H9 (cell line): ENCODE measurements around the gene PLAAT1. TPM values are rescaled to one million over a fixed set of nuclear protein-coding genes. Genes with fewer than 3 reads are reported as not detected.

Source experiments
- DNase-seq: peaks from one replicate; pipeline ENCODE4 v3.0.0-alpha.2; 2017
- H2AFZ ChIP-seq: one replicate; pipeline ENCODE4 v1.6.1; 2013; ENCODE audit warnings: mild to moderate bottlenecking, low read length, control low read depth, moderate library complexity
- H2AK5ac ChIP-seq: 2 replicates; pipeline ENCODE4 v1.6.1; 2013; ENCODE audit warnings: low read length, control low read depth, mixed read lengths; ENCODE audit not compliant: insufficient read length
- H2BK120ac ChIP-seq: one replicate; pipeline ENCODE4 v1.6.1; 2013; ENCODE audit warnings: low read depth, mild to moderate bottlenecking, low read length, control low read depth, inconsistent platforms; ENCODE audit not compliant: poor library complexity, severe bottlenecking
- H2BK12ac ChIP-seq: 2 replicates; pipeline ENCODE4 v1.6.1; 2013; ENCODE audit warnings: low read length, control low read depth, mixed read lengths, low read depth; ENCODE audit not compliant: insufficient read length
- H2BK15ac ChIP-seq: 2 replicates; pipeline ENCODE4 v1.6.1; 2013; ENCODE audit warnings: low read depth, low read length, control low read depth
- H2BK20ac ChIP-seq: one replicate; pipeline ENCODE4 v1.6.1; 2013; ENCODE audit warnings: low read depth, mild to moderate bottlenecking, low read length, control low read depth, inconsistent platforms; ENCODE audit not compliant: poor library complexity, severe bottlenecking
- H2BK5ac ChIP-seq: 2 replicates; pipeline ENCODE4 v1.6.1; 2013; ENCODE audit warnings: low read length, control low read depth, mixed read lengths; ENCODE audit not compliant: insufficient read length
- H3K14ac ChIP-seq: 2 replicates; pipeline ENCODE4 v1.6.1; 2013; ENCODE audit warnings: low read length, control low read depth; ENCODE audit not compliant: insufficient read depth
- H3K18ac ChIP-seq: 2 replicates; pipeline ENCODE4 v1.6.1; 2013; ENCODE audit warnings: low read depth, mild to moderate bottlenecking, mixed read lengths, low read length, control low read depth; ENCODE audit not compliant: insufficient read length
- H3K23ac ChIP-seq: 2 replicates; pipeline ENCODE4 v1.6.1; 2013; ENCODE audit warnings: low read length, control low read depth, mixed read lengths, low read depth; ENCODE audit not compliant: insufficient read length
- H3K23me2 ChIP-seq: 2 replicates; pipeline ENCODE4 v1.6.1; 2013; ENCODE audit warnings: low read depth, mild to moderate bottlenecking, mixed read lengths, low read length, control low read depth; ENCODE audit not compliant: insufficient read length, poor library complexity, severe bottlenecking
- H3K27ac ChIP-seq: 2 replicates; pipeline ENCODE4 v1.5.1; 2013; ENCODE audit warnings: low read length, control low read depth, mixed read lengths, low read depth; ENCODE audit not compliant: insufficient read length
- H3K27me3 ChIP-seq: 2 replicates; pipeline ENCODE4 v1.6.1; 2013; ENCODE audit warnings: low read length, control low read depth, inconsistent platforms; ENCODE audit not compliant: insufficient read depth
- H3K4ac ChIP-seq: 2 replicates; pipeline ENCODE4 v1.6.1; 2013; ENCODE audit warnings: low read depth, mild to moderate bottlenecking, control low read depth, inconsistent platforms, low read length, moderate library complexity
- H3K4me1 ChIP-seq: 2 replicates; pipeline ENCODE4 v1.6.1; 2013; ENCODE audit warnings: low read length, control low read depth, inconsistent platforms; ENCODE audit not compliant: insufficient read depth
- H3K4me2 ChIP-seq: 2 replicates; pipeline ENCODE4 v1.6.1; 2013; ENCODE audit warnings: low read length, control low read depth, mixed read lengths; ENCODE audit not compliant: insufficient read length, insufficient read depth
- H3K56ac ChIP-seq: 2 replicates; pipeline ENCODE4 v1.6.1; 2013; ENCODE audit warnings: low read depth, mild to moderate bottlenecking, mixed read lengths, low read length, control low read depth; ENCODE audit not compliant: insufficient read length
- H3K79me1 ChIP-seq: 2 replicates; pipeline ENCODE4 v1.6.1; 2013; ENCODE audit warnings: low read depth, mild to moderate bottlenecking, moderate library complexity, low read length, control low read depth, inconsistent platforms; ENCODE audit not compliant: insufficient read depth, poor library complexity, severe bottlenecking
- H3K79me2 ChIP-seq: 2 replicates; pipeline ENCODE4 v1.6.1; 2013; ENCODE audit warnings: low read length, control low read depth, inconsistent platforms; ENCODE audit not compliant: insufficient read depth
- H3K9ac ChIP-seq: 2 replicates; pipeline ENCODE4 v1.6.1; 2013; ENCODE audit warnings: low read length, control low read depth, mixed read lengths; ENCODE audit not compliant: insufficient read length; ENCODE audit errors: extremely low read depth
- H3K9me3 ChIP-seq: one replicate; pipeline ENCODE4 v1.6.1; 2013; ENCODE audit warnings: low read depth, low read length, inconsistent platforms; ENCODE audit not compliant: control insufficient read depth
- H3T11ph ChIP-seq: one replicate; pipeline ENCODE4 v1.6.1; 2013; ENCODE audit warnings: mild to moderate bottlenecking, low read length, control low read depth, inconsistent platforms
- H4K20me1 ChIP-seq: one replicate; pipeline ENCODE4 v1.6.1; 2013; ENCODE audit not compliant: control insufficient read depth, insufficient read length, insufficient read depth
- H4K5ac ChIP-seq: 2 replicates; pipeline ENCODE4 v1.6.1; 2013; ENCODE audit warnings: low read depth, mild to moderate bottlenecking, mixed read lengths, low read length, control low read depth; ENCODE audit not compliant: insufficient read length
- H4K8ac ChIP-seq: replicated peaks from 2 replicates; pipeline ENCODE4 v1.6.1; 2013; ENCODE audit warnings: low read length, control low read depth, mixed read lengths, low read depth; ENCODE audit not compliant: insufficient read length
- H4K91ac ChIP-seq: 2 replicates; pipeline ENCODE4 v1.6.1; 2013; ENCODE audit warnings: low read depth, mild to moderate bottlenecking, moderate library complexity, mixed read lengths, low read length, control low read depth; ENCODE audit not compliant: insufficient read length
- H3K27ac Mint-ChIP-seq, 3 experiments: 2 replicates in 2 of 3; 3 replicates in 1 of 3; pipeline ENCODE4 v1.8.0; 2020 to 2021; ENCODE audit warnings: mixed read lengths in 3 of 3, mild to moderate bottlenecking in 1 of 3, moderate library complexity in 1 of 3
- H3K27me3 Mint-ChIP-seq: 2 replicates; pipeline ENCODE4 v1.8.0; 2021; ENCODE audit warnings: low read depth, mild to moderate bottlenecking, moderate library complexity, mixed read lengths
- H3K36me3 Mint-ChIP-seq, 3 experiments: 2 replicates in 2 of 3; 3 replicates in 1 of 3; pipeline ENCODE4 v1.8.0; 2020 to 2021; ENCODE audit warnings: low read depth in 3 of 3, mixed read lengths in 3 of 3; ENCODE audit not compliant: insufficient read depth in 1 of 3
- H3K4me1 Mint-ChIP-seq, 2 experiments: 2 replicates each; pipeline ENCODE4 v1.8.0; 2020; ENCODE audit warnings: mixed read lengths in 2 of 2
- H3K4me3 Mint-ChIP-seq, 2 experiments: 2 replicates in 1 of 2; 3 replicates in 1 of 2; pipeline ENCODE4 v1.8.0; 2020 to 2021; ENCODE audit warnings: mild to moderate bottlenecking in 2 of 2, mixed read lengths in 2 of 2, moderate library complexity in 1 of 2
- H3K9me3 Mint-ChIP-seq, 2 experiments: 2 replicates in 1 of 2; 3 replicates in 1 of 2; pipeline ENCODE4 v1.8.0; 2020; ENCODE audit warnings: mild to moderate bottlenecking in 2 of 2, mixed read lengths in 2 of 2, moderate library complexity in 1 of 2
- CTCF ChIP-seq: fragments of 200-600 bp; sonication (generic); conservative IDR thresholded peaks from 3 replicates; pipeline ENCODE4 v1.8.0; 2021; ENCODE audit warnings: antibody characterized with exemption, mild to moderate bottlenecking
- WGBS: extraction: QIAGEN DNeasy Blood & Tissue Kit; methylation state at CpG from one replicate; pipeline ENCODE4 v1.1.7; 2013; ENCODE audit warnings: missing lambda C conversion rate, low lambda C conversion rate, mixed read lengths; ENCODE audit not compliant: insufficient read length; ENCODE audit errors: extremely low coverage; 5-methylcytosine and 5-hydroxymethylcytosine counted together
- total RNA-seq: library from RNA; stranded (reverse); gene quantifications from 2 replicates; pipeline ENCODE4 v1.2.1, GENCODE V29; 2021

PLAAT1 gene
- total RNA-seq, 1 experiment from 2014 or later = 4.4 TPM

- no peak overlapping the region for H2BK120ac ChIP-seq
- no peak overlapping the region for H3K4me3 Mint-ChIP-seq
- no peak overlapping the region for H3T11ph ChIP-seq
- no peak overlapping the region for H3K14ac ChIP-seq
- H3K79me1 ChIP-seq = no peaks in the 10 kb centered on the region
- no peaks in the 10 kb centered on the region for H3K36me3 Mint-ChIP-seq
- no peak overlapping the region for H3K9ac ChIP-seq
- H3K9me3 Mint-ChIP-seq = peaks cover 0 to 2% of the 10 kb centered on the region in 2 experiments; a peak in 1 of 5 replicates
- H3K4ac ChIP-seq = no peak overlapping the region
- H3K23ac ChIP-seq = no peak overlapping the region
- no peak overlapping the region for H2BK15ac ChIP-seq
- H2AFZ ChIP-seq = no peak overlapping the region
- H3K56ac ChIP-seq = no peak overlapping the region
- H4K20me1 ChIP-seq = no peaks in the 10 kb centered on the region
- no peaks in the 10 kb centered on the region for H3K27me3 ChIP-seq
- H3K79me2 ChIP-seq = no peaks in the 10 kb centered on the region
- no peaks in the 10 kb centered on the region for H3K23me2 ChIP-seq
- no peak overlapping the region for H2BK20ac ChIP-seq
- no peaks in the 10 kb centered on the region for H3K4me1 ChIP-seq
- no peak overlapping the region for H2AK5ac ChIP-seq
- H3K27ac ChIP-seq = no peak overlapping the region
- H3K27me3 Mint-ChIP-seq = no peaks in the 10 kb centered on the region; the same call in 1 of the 2 replicates
- DNase-seq = no peak
- H4K8ac ChIP-seq = no peak overlapping the region
- no peaks in the 10 kb centered on the region for H3K9me3 ChIP-seq
- no CpG with 5 or more reads among the region's 1 CpG for WGBS
- no peak overlapping the region for H4K5ac ChIP-seq
- no peak overlapping the region for H2BK5ac ChIP-seq
- H3K4me1 Mint-ChIP-seq = peaks cover under 1 to 5% of the 10 kb centered on the region in 2 experiments
- H3K18ac ChIP-seq = no peak overlapping the region
- H3K27ac Mint-ChIP-seq = no peak overlapping the region
- no peak overlapping the region for H2BK12ac ChIP-seq
- no peak for TF ChIP-seq CTCF
- H4K91ac ChIP-seq = no peak overlapping the region
- no peak overlapping the region for H3K4me2 ChIP-seq
Observed at GRCh38 chr3:193212844-193213243, 28.2 kb upstream of the PLAAT1 start.
